ENCODE measurements around the gene POLR2L. TPM values are rescaled to one million over a fixed set of nuclear protein-coding genes. Genes with fewer than 3 reads are reported as not detected.

Gene POLR2L
- total RNA-seq, 1 experiment from 2014 or later: 117 TPM

GRCh38 chr11:889257-889656, 46.9 kb upstream of the POLR2L start:
- intact Hi-C loops (cut with micrococcal nuclease; ENCODE audit: unreplicated experiment): no loop called here
- TF ChIP-seq EZH2 (IDR thresholded peaks at IDR 0.05; ENCODE audit: borderline replicate concordance, low read depth, low read length, poor library complexity, severe bottlenecking) (no peak), CTCF (conservative IDR thresholded peaks at IDR 0.05; ENCODE audit: low read depth, low read length) (no peak)
- H3K9me3 ChIP-seq (ENCODE audit: low read depth, low read length, poor library complexity, severe bottlenecking): no peaks in the 10 kb centered on the region
- H3K4me3 ChIP-seq (ENCODE audit: low read depth, low read length, poor library complexity, severe bottlenecking): no peak overlapping the region
- ChIA-PET CTCF (no interaction called here), POLR2A (ENCODE audit: low non-redundant PET) (no interaction called here)
- no TSS peak for BruUV-seq (replicated peaks)
- H3K27me3 ChIP-seq (replicated peaks; ENCODE audit: insufficient read depth, low read depth, low read length, poor library complexity): no peaks in the 10 kb centered on the region
- H3K36me3 ChIP-seq (ENCODE audit: insufficient read depth, low read length, poor library complexity, severe bottlenecking): no peaks in the 10 kb centered on the region
- no peak for DNase-seq (ENCODE audit: low spot score)
- H3K4me1 ChIP-seq (ENCODE audit: insufficient read depth, low read length, poor library complexity, severe bottlenecking): peaks cover 18% of the 10 kb centered on the region
- no peak overlapping the region for H3K27ac ChIP-seq (ENCODE audit: low read depth, low read length, poor library complexity, severe bottlenecking)

GRCh38 chr11:888310-889212, 46.2 kb upstream of the POLR2L start:
- Histone ChIP-seq H3K4me1 (ENCODE audit: insufficient read depth, low read length, poor library complexity, severe bottlenecking) (peaks cover 18% of the 10 kb centered on the region), H3K27me3 (replicated peaks; ENCODE audit: insufficient read depth, low read depth, low read length, poor library complexity) (no peaks in the 10 kb centered on the region), H3K27ac (ENCODE audit: low read depth, low read length, poor library complexity, severe bottlenecking) (no peak overlapping the region), H3K9me3 (ENCODE audit: low read depth, low read length, poor library complexity, severe bottlenecking) (no peaks in the 10 kb centered on the region), H3K36me3 (ENCODE audit: insufficient read depth, low read length, poor library complexity, severe bottlenecking) (no peaks in the 10 kb centered on the region), H3K4me3 (ENCODE audit: low read depth, low read length, poor library complexity, severe bottlenecking) (no peak overlapping the region)
- ChIA-PET POLR2A (ENCODE audit: low non-redundant PET) (no interaction called here), CTCF (no interaction called here)
- no peak for DNase-seq (ENCODE audit: low spot score)
- intact Hi-C loops (cut with micrococcal nuclease; ENCODE audit: unreplicated experiment): no loop called here
- TF ChIP-seq CTCF (conservative IDR thresholded peaks at IDR 0.05; ENCODE audit: low read depth, low read length): no peak
- no peak for TF ChIP-seq EZH2 (IDR thresholded peaks at IDR 0.05; ENCODE audit: borderline replicate concordance, low read depth, low read length, poor library complexity, severe bottlenecking)
- BruUV-seq (replicated peaks): no TSS peak

- no peak for DNase-seq (ENCODE audit: low spot score)
- H3K4me3 ChIP-seq (ENCODE audit: low read depth, low read length, poor library complexity, severe bottlenecking): no peak overlapping the region
- ChIA-PET CTCF (no interaction called here), POLR2A (ENCODE audit: low non-redundant PET) (no interaction called here)
- no peak for TF ChIP-seq EZH2 (IDR thresholded peaks at IDR 0.05; ENCODE audit: borderline replicate concordance, low read depth, low read length, poor library complexity, severe bottlenecking)
- TF ChIP-seq CTCF (conservative IDR thresholded peaks at IDR 0.05; ENCODE audit: low read depth, low read length): no peak
- no peaks in the 10 kb centered on the region for H3K9me3 ChIP-seq (ENCODE audit: low read depth, low read length, poor library complexity, severe bottlenecking)
- BruUV-seq (replicated peaks): no TSS peak
- H3K4me1 ChIP-seq (ENCODE audit: insufficient read depth, low read length, poor library complexity, severe bottlenecking): peaks cover 18% of the 10 kb centered on the region
- no peak overlapping the region for H3K27ac ChIP-seq (ENCODE audit: low read depth, low read length, poor library complexity, severe bottlenecking)
- intact Hi-C loops (cut with micrococcal nuclease; ENCODE audit: unreplicated experiment): no loop called here
- H3K27me3 ChIP-seq (replicated peaks; ENCODE audit: insufficient read depth, low read depth, low read length, poor library complexity): no peaks in the 10 kb centered on the region
- peaks cover 5% of the 10 kb centered on the region for H3K36me3 ChIP-seq (ENCODE audit: insufficient read depth, low read length, poor library complexity, severe bottlenecking)
Observed at GRCh38 chr11:887589-887988, 45.3 kb upstream of the POLR2L start.

Data from A673 (cell line).